Spleen (tissue), 11 donors: Measurements from ENCODE around the gene NME2. TPM values are rescaled to one million over a fixed set of nuclear protein-coding genes. Genes with fewer than 3 reads are reported as not detected.

Experiments
- DNase-seq: peaks from one replicate; pipeline ENCODE4 v3.0.0-alpha.2; 2020
- H3K27ac ChIP-seq, 8 donors: fragments of 200-600 bp; sonication (generic) in 7 of 8; 1 replicate in 4 of 8; 2 replicates in 4 of 8; pipeline versions ENCODE4 v1.5.0 to v1.8.0; 2016 to 2021; ENCODE audit warnings: inconsistent platforms in 4 of 8, mild to moderate bottlenecking in 4 of 8, moderate library complexity in 1 of 8
- H3K27me3 ChIP-seq, 7 donors: fragments of 200-600 bp; sonication (generic) in 6 of 7; replicated peaks in 1 of 7; 1 replicate in 4 of 7; 2 replicates in 3 of 7; pipeline versions ENCODE4 v1.5.0 to v1.8.0; 2016 to 2021; ENCODE audit warnings: inconsistent platforms in 3 of 7, mild to moderate bottlenecking in 1 of 7
- H3K36me3 ChIP-seq, 6 donors: fragments of 200-600 bp; sonication (generic) in 5 of 6; 1 replicate in 4 of 6; 2 replicates in 2 of 6; pipeline versions ENCODE4 v1.5.0 to v1.8.0; 2016 to 2021; ENCODE audit warnings: inconsistent platforms in 2 of 6
- H3K4me1 ChIP-seq, 6 donors: fragments of 200-600 bp; sonication (generic) in 5 of 6; 1 replicate in 3 of 6; 2 replicates in 3 of 6; pipeline versions ENCODE4 v1.5.0 to v1.8.0; 2016 to 2021; ENCODE audit warnings: inconsistent platforms in 3 of 6
- H3K4me3 ChIP-seq, 8 donors: fragments of 200-600 bp; sonication (generic) in 7 of 8; 1 replicate in 4 of 8; 2 replicates in 4 of 8; pipeline versions ENCODE4 v1.5.0 to v1.8.0; 2016 to 2021; ENCODE audit warnings: inconsistent platforms in 4 of 8, mild to moderate bottlenecking in 4 of 8, moderate library complexity in 2 of 8
- H3K9me3 ChIP-seq, 8 donors: fragments of 200-600 bp; sonication (generic) in 7 of 8; 1 replicate in 4 of 8; 2 replicates in 4 of 8; pipeline versions ENCODE4 v1.5.0 to v1.8.0; 2016 to 2021; ENCODE audit warnings: inconsistent platforms in 4 of 8
- POLR2A ChIP-seq, 3 donors: fragments of 450-650 bp; IDR thresholded peaks; one replicate each; pipeline ENCODE4 v1.5.1; 2017; ENCODE audit warnings: antibody characterized with exemption in 3 of 3, mild to moderate bottlenecking in 1 of 3
- POLR2AphosphoS5 ChIP-seq, 3 donors: sonication (generic); formaldehyde crosslinking; IDR thresholded peaks; one replicate each; pipeline ENCODE4 v1.5.1; 2017; ENCODE audit warnings: antibody characterized with exemption in 3 of 3
- WGBS, 5 donors: extraction: QIAGEN DNeasy Blood & Tissue Kit in 3 of 5; methylation state at CpG; one replicate each; pipeline versions ENCODE4 v1.1.5 to v1.1.7; 2013 to 2018; 5-methylcytosine and 5-hydroxymethylcytosine counted together
- intact Hi-C: fragments of 100-400 bp; cut with DNase I; formaldehyde crosslinking; loops from one replicate; pipeline ENCODE4 v1.15.0; 2023; ENCODE audit warnings: low total_unique reads
- polyA plus RNA-seq, 3 donors: library from polyadenylated mRNA; stranded (reverse); fragments of 200-250 nt; gene quantifications; one replicate each; pipeline ENCODE4 v1.2.1, GENCODE V29; 2013
- total RNA-seq, 7 donors: library from RNA; depleted of rRNA in 3 of 7; stranded (reverse); fragments of >200 nt in 3 of 7; fragmentation: NEBNext Ultra II Directional in 4 of 7; extraction: Animal tissue kit (Norgen Biotek cat#: 25700) in 4 of 7; gene quantifications; one replicate each; pipeline versions ENCODE4 v1.1.0 to v1.2.1, GENCODE V29; 2016 to 2021
- TF ChIP-seq, protein P1 (sequence below), 11 experiments: fragments of 200-600 bp in 7 of 11; fragments of 450-650 bp in 4 of 11; sonication (generic) in 4 of 11; IDR thresholded peaks in 8 of 11; conservative IDR thresholded peaks in 3 of 11; 1 replicate in 7 of 11; 2 replicates in 4 of 11; pipeline versions ENCODE4 v1.4.0 to v1.8.0; 2016 to 2021; ENCODE audit warnings: antibody characterized with exemption in 11 of 11, inconsistent platforms in 4 of 11, mild to moderate bottlenecking in 1 of 11
- donor health status: healthy with polysubstance abuse.
- donor health status: DM: no; HTN: no; CAD: no; lungs with moderate emphysema.
- donor health status: DM: no; HTN: no; CAD: no.
- donor health status: Bipolar disorder and iron deficiency.
- donor health status: healthy.
- donor health status: DM: no; HTN: no; CAD: no.
- donor health status: DM: yes; HTN: yes; CAD: no.

The NME2 gene
- total and polyA plus RNA-seq, 10 donors = 209 to 746 (median 280) TPM

GRCh38 chr17:51152766-51153209, 13.4 kb upstream of the NME2 start:
- Histone ChIP-seq H3K4me1 (peaks cover 6 to 32% (median 26%) of the 10 kb centered on the region in 6 donors), H3K27me3 (no peaks in the 10 kb centered on the region), H3K27ac (peak overlapping the region; percentile 61 to 92 (median 90)), H3K36me3 (peaks cover 0 to 22% (median 15%) of the 10 kb centered on the region in 6 donors), H3K9me3 (no peaks in the 10 kb centered on the region), H3K4me3 (peak overlapping the region in 6 of 8 donors; percentile 75 to 96 (median 86))
- TF ChIP-seq POLR2A (IDR thresholded peaks at IDR 0.05) (no peak), POLR2AphosphoS5 (IDR thresholded peaks at IDR 0.05) (no peak)
- TF ChIP-seq, protein P1, sequence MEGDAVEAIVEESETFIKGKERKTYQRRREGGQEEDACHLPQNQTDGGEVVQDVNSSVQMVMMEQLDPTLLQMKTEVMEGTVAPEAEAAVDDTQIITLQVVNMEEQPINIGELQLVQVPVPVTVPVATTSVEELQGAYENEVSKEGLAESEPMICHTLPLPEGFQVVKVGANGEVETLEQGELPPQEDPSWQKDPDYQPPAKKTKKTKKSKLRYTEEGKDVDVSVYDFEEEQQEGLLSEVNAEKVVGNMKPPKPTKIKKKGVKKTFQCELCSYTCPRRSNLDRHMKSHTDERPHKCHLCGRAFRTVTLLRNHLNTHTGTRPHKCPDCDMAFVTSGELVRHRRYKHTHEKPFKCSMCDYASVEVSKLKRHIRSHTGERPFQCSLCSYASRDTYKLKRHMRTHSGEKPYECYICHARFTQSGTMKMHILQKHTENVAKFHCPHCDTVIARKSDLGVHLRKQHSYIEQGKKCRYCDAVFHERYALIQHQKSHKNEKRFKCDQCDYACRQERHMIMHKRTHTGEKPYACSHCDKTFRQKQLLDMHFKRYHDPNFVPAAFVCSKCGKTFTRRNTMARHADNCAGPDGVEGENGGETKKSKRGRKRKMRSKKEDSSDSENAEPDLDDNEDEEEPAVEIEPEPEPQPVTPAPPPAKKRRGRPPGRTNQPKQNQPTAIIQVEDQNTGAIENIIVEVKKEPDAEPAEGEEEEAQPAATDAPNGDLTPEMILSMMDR (IDR thresholded peaks at IDR 0.05 in 8 of 11, conservative IDR thresholded peaks at IDR 0.05 in 3 of 11) = no peak
- intact Hi-C loops = loop anchor here (5.0 kb wide), 1 partner anchor 150 kb away; no protein-coding TSS in a partner anchor
- no peak for DNase-seq
- WGBS, 5 donors = 19 to 30% (median 22%) methylated on average over 8 of the region's 8 CpGs

- TF ChIP-seq, protein P1 (IDR thresholded peaks at IDR 0.05 in 8 of 11, conservative IDR thresholded peaks at IDR 0.05 in 3 of 11) = peak; percentile 68 to 95 (median 88)
- TF ChIP-seq POLR2A (IDR thresholded peaks at IDR 0.05) (peak in 1 of 3 donors; percentile 77), POLR2AphosphoS5 (IDR thresholded peaks at IDR 0.05) (peak; percentile 88 to 94 (median 92))
- peaks cover 0 to 27% (median 18%) of the 10 kb centered on the region in 6 donors for H3K36me3 ChIP-seq
- 0 to 1% (median 0%) methylated on average over 60 of the region's 60 CpGs for WGBS, 5 donors
- no peaks in the 10 kb centered on the region for H3K9me3 ChIP-seq
- H3K4me3 ChIP-seq = peak within 1 kb of the TSS; percentile 59 to 96 (median 84)
- peak within 1 kb of the TSS; percentile 61 to 92 (median 90) for H3K27ac ChIP-seq
- peaks cover 6 to 32% (median 26%) of the 10 kb centered on the region in 6 donors for H3K4me1 ChIP-seq
- intact Hi-C loops = loop anchor here (5.0 kb wide), 1 partner anchor 151 kb away; no protein-coding TSS in a partner anchor
- no peaks in the 10 kb centered on the region for H3K27me3 ChIP-seq
- peak; percentile 98 for DNase-seq
These were observed 12.8 kb upstream of the NME2 start, which contains the start of gene NME1 for GRCh38 chr17:51153210-51154072. Gene NME1, plus strand, starts transcription at chr17:51153559. Its CDS starts 2,096 bp downstream, at chr17:51155655.

DNA sequence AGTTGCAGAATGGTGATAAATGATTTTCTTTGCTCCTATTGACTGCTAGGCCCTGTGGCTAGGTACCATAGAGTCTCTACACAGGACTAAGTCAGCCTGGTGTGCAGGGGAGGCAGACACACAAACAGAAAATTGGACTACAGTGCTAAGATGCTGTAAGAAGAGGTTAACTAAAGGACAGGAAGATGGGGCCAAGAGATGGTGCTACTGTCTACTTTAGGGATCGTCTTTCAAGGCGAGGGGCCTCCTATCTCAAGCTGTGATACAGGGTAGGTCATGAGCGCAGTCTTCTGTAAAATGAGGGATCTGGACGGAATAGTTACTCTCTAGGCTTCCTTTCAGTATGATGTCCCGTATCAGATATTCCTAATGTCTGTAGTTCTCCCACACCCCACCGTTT, 12.0 kb upstream of the NME2 start:
- peak overlapping the region in 4 of 8 donors; percentile 63 to 92 (median 91) for H3K27ac ChIP-seq
- no peaks in the 10 kb centered on the region for H3K9me3 ChIP-seq
- peaks cover 0 to 32% (median 22%) of the 10 kb centered on the region in 6 donors for H3K36me3 ChIP-seq
- 11 to 15% (median 13%) methylated on average over 6 of the region's 6 CpGs for WGBS, 5 donors
- TF ChIP-seq POLR2AphosphoS5 (IDR thresholded peaks at IDR 0.05) = no peak
- TF ChIP-seq, protein P1 (IDR thresholded peaks at IDR 0.05 in 8 of 11, conservative IDR thresholded peaks at IDR 0.05 in 3 of 11) = no peak
- TF ChIP-seq POLR2A (IDR thresholded peaks at IDR 0.05) = no peak
- DNase-seq = no peak
- peak overlapping the region; percentile 59 to 96 (median 84) for H3K4me3 ChIP-seq
- peaks cover 6 to 32% (median 26%) of the 10 kb centered on the region in 6 donors for H3K4me1 ChIP-seq
- intact Hi-C loops = loop anchor here (5.0 kb wide), 1 partner anchor 152 kb away; no protein-coding TSS in a partner anchor
- H3K27me3 ChIP-seq = no peaks in the 10 kb centered on the region
